Left forelimb (tissue), 1 donor: ENCODE measurements around the gene CDH11.

Experiments
- DNase-seq: peaks from one replicate; pipeline ENCODE4 v3.0.0-alpha.2; 2018; ENCODE audit warnings: low spot score

The CDH11 gene

DNA sequence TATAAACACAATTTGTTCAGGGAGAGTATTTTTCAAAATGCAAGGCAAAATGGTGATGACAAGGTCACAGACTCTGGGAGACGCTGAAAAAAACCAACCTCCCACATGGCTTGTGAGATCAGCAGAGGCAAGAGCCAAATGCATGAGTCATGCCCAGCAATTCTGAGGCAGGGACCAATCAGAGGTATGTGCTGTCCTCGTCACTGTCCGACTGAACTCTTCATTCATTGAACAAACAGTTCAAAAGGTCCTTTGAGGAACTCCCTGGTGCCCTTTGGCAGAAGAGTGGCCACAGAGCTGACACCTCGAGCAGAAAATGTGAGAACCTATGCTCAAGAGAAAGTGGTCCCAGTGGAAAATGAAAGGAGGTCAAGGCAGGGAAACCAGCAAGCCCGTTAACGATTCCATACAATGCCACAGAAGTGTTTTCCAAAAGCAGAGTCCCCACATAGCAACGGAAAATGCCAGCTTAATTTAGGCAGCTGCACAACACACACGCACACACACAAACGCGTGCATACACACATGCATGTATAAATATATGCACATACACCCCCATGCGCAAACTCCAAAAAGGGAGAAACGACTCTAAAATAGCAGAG, 50.9 kb downstream of the CDH11 start:
- DNase-seq: no peak

DNA sequence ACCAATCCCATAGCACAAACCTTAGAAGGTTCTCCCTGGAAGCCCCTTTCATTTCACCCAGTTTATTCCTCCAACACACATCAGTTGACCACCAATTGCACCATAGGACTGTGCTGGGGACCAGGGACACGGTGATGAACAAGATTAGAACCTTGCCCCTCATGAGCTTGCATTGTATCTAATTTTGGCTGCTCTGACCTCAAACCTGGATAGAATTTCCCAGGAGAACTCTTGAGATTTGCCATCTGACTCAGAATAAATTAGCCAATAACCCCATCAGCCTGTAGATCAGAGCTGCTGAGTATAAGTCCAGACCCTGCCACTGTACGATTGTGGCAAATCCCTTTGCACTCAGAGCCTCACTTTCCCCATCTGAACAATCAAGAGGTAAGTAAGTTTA, 52.1 kb downstream of the CDH11 start:
- no peak for DNase-seq

DNA sequence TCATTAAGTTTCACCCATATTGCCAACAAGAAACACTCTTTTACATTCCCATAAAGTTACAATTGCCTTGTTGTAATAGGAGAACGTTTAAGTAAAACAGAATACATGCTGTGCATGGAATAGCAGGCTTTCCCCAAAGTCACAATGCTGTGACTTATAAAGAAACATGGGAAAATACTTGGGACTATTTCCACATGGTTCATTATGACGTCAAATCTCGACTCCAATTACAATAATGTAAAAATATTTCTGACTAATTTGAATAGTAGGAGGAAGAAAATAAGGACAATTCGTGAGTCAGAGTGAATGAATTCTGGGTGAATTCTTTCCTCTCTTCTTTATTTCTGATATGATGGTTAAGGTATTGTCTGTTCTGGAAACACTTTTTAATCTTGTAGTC, 52.8 kb downstream of the CDH11 start:
- DNase-seq: no peak

DNA sequence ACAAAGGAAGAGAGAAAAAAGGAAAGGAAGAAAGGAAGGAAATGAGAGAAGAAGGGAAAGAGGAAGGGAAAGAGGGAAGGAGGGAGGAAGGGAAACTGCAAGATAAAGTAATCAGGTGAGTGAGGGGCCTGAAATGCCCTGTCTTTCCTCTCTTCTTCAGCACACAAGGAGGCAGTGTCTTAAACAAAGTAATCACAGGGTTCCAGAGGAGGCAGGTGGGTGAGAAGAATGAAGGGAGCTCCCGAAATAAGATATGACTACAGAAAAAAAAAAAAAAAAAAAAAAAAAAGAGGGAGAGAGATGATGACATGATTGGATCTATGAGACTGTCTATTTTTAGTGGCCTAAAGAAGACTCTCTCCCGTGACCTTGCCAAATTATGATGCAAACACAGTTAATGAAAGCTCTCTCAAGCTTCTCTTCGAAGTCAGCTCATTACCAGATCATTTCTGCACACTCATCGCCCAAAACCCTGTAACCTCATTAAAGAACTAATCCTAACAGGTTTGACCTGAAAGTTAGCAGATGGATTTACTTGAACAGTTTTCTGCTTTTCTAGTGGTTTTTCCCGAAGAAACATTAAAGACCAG, 53.6 kb downstream of the CDH11 start:
- DNase-seq: no peak

DNA sequence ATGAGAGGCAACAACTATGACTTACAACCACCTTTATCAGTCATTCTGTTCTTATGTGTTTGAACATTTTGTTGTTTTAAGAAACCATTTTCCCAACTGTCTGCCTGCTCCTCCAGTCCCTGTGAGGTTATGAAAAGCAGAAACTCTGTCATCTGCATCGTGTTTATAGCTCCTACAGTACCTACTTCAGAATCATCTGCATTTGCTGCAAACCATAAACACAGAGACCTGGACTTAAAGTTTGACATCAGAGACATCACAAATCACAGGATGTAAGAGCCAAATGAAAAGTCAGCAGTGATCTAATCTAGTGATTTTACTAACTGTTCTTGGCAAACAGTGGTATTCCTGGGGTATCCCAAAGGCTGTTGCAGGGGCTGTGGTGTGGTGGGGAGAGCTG, 55.2 kb downstream of the CDH11 start:
- DNase-seq: no peak

DNA sequence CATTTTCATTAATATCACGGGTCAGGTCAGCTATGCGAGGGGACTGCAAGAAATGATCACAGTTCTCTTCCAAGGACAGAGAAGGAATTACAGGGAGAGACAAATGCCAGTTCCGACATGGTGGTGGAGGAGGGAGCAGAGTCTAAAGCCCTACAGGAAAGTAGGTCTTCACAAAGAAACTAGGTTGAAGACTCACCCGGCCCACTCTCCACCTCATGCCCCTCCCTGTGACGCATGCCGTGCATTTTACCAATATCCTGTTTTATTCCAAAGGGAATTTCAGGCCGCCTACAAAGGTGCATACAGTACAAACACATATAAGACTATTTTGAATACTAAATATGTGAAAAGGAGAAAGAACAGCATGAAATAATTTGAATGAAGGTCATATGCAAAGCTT, 56.8 kb downstream of the CDH11 start:
- no peak for DNase-seq

DNA sequence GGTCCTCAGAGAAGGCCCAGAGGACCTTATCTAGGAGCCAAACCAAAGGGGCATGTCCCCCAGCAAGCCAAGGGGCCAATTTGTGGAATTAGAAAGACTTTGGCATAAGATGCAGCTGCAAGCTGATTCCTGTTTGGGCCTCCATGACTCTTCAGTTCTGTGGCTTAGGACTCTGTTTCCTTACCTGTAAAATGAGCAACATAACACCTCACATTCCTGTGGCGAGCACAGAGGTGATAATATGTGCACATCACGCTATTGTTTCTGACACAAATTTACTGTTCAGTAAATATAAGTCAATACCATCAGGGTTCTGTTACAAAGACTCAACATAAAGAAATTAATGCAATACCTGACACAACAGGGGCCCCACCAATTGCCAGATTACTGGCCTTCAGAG, 57.7 kb downstream of the CDH11 start:
- DNase-seq: no peak

DNA sequence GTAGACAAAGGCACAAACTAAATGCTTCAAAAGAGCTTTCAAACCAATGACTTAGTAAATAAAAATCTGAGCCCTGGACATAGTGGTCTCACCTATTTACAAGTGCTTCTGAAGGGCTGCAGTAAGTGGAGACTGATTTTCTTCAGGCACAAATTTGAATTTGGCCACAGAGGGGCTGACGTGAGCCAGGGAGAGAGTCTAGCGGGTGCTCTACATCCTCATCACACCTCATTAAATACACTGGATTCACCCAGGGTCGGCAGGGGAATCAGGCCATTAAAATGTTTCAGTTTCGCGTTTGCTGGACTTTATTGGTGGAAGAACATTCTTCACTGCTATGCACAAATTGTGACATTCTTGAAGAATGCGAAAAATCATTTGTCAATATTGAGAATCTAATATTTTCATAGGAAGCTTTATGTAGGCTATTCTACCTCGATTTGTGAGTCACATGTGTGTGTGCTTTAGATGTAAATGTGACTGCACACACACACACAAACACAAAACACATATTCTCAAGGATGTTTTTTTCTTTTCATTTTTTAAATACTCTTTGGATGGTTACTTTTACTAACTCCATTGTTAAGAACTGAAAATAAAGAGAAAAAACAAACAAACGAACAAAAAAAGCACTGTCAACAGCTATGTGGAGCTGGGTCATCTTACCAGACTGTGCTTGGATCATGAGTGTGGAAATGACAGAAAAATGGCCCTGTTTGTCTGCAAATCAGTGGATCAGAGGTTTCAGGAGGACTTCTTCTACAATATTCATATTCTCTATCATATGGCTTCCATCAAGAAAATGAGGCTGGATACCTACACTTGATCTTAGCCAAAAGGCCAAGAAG, 58.9 kb downstream of the CDH11 start:
- DNase-seq: no peak

DNA sequence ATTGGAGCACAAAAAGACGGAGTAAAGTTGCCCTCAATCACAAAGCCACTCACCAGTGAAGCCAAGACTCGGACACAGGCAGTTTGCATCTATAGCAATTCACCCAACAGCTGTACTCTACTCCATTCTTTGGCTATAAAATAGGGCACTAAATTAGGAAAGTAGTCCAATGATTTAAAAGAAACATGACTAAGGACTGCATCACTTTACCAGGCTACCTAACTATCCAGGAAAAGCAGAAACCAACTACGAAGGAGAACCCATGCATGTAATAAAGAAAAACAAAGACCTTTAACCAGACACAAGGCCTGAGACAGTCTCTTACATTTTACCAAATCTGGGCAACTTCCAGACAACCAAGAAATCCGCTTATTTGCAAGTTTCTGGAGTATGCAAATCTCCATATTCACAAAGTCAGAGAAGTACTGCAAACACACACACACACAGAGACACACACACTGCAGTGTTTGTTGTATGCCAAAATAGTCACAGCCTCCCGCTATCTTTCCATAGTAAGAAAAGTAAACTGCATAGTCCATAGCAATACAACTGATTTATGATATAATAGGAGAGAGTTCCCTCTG, 59.8 kb downstream of the CDH11 start:
- DNase-seq: no peak

DNA sequence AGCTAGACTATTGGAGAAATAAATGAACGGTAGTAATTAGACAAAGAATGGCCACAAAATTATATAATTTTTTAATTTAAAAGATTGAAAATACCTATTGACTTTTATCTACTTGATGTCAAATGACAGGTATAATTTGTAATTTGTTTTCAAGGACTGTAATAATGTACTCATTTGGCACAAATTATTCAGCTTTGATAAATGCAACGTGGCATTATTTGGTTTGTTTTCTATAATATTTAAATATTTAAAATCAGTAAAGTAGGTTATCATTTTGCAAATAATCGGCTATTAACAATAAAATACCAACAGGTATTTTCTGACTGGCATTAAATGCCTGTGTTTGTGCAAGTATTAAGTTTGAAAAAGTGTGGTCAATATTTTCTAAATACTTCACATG, 60.6 kb downstream of the CDH11 start:
- no peak for DNase-seq

DNA sequence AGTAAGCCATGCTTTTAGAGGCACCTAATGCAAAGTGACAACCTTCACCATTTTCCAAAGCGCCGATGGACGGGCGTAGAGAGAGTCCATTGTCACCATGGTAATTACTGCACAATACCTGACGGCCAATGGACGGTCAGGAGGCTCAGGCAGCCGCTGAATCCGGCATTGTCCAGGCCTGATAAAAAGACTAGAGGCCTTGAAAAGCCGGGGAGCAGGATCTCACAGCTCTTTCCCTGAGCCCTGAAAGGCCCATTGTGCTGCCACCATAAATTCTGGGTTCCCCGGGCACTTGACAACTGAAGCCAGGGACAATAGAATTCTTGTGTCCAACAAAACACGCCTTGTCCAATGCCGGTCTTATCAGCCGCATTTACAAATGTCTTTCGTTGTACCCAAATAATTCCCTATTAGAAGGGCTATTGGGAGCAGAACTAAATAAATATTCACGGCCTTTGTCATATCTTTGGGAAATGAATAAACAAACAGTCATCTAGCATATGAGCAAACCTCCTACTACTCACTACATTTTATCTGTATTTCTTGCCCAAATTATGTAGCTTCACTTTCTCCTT, 62.4 kb downstream of the CDH11 start:
- DNase-seq: no peak

DNA sequence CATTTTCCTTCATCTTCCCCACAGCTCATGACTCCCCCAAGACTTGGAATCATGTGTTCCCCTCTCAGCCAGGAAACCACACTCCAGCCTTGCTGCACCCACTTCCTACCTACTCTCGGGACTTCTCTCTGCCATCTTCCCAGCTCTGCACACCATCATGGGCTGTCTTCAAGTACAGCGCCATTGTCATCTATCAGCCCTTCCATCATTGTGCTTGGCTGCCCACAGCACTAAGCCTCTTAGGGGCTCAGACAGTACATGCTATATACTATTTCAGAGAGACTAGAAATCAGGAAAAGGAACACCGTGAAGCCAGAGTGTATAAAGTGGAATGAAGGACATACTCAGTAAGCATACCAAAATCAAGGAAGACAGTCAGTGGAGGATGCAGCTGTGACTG, 64.7 kb downstream of the CDH11 start:
- DNase-seq: no peak

DNA sequence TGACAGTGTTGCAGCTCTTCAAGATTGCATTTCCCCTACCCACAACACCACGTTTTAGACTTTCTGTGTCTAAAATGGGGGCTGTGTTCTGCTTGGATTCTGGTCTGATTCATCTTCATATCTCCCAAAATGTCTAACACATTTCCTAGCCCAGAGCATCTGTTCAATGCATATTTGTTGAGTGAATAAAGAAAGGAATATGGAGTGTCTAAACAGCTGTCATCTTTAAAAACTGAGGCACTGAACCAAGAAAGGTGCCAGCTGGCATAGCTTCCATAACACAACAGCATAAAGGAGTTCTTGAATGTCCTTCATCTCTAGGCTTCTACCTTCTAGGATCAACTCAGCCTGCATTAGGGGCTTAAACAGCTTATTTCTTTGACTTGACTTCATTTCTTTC, 67.4 kb downstream of the CDH11 start:
- DNase-seq: no peak

DNA sequence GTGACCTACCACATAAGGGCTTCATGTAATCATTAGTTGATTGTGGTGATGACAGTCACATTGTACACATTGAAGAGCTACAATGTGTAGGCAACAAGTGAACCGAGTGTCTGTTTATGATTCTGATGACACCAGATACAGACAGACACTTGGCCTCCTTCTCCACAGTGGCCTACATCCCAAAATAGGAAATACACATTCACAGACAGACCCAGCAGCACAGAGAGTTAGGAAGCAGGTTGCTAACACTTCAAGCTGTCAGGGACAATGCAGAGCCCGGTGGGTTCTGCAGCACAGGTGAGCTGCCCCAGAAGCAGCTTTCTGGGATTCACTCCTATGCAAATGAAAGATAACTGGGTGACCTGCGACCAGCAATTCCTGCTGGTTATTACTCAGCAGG, 72.2 kb downstream of the CDH11 start:
- DNase-seq: no peak

DNA sequence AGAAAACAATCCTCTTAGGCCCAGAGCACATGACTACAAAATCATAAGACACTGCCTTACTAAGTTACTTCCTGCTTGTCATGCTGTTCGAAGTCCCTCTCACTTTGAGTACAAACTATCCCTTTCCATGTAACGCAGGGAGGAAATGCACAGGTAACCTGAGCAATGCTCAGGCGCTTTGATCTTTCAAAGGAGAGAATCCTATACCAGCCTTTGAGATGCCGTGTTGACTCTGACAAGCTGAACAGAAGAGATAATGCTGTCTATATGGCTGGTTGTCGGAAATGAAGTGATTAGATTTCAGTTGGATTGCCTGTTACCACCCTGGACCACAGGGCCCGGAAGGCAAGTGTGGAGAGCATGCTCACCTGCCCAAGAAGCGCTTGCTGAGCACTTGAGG, 75.9 kb downstream of the CDH11 start:
- no peak for DNase-seq

DNA sequence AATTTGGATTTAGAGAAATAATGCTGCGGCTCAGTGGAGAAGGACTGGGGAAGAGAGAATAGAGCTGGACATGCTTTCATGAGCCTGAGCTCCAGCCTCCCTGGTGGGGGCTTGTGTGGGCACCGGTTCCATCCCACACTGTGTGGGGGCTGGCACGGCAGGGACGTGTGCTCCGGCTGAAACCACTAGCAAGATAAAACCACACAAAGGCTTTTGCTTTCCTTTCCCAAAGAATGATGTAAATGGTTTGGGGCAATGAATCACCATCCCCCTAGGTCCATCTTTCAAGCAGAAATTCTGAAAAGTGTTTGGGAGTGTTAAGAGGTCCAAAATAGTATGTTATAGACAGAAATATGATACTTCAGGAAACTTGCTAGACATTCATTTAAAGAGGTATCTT, 77.0 kb downstream of the CDH11 start:
- no peak for DNase-seq

DNA sequence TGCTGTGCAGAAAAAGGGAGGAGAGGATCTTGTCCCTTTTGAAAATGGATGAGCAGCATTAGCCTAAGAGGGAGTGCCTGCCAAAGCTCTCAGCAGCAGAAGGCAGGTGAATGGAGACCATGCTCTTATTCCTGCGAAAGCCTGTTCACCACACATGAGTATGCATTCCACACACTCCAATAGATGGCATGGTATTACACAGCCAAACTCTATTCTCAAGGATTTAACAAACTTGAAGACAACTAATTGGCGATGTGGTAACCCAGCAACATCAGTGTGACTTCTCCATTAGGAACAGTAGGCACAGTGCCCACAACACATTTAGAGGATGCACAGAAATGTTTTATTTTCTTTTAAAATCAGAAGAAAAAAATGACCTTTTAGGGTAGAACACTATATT, 77.8 kb downstream of the CDH11 start:
- no peak for DNase-seq

DNA sequence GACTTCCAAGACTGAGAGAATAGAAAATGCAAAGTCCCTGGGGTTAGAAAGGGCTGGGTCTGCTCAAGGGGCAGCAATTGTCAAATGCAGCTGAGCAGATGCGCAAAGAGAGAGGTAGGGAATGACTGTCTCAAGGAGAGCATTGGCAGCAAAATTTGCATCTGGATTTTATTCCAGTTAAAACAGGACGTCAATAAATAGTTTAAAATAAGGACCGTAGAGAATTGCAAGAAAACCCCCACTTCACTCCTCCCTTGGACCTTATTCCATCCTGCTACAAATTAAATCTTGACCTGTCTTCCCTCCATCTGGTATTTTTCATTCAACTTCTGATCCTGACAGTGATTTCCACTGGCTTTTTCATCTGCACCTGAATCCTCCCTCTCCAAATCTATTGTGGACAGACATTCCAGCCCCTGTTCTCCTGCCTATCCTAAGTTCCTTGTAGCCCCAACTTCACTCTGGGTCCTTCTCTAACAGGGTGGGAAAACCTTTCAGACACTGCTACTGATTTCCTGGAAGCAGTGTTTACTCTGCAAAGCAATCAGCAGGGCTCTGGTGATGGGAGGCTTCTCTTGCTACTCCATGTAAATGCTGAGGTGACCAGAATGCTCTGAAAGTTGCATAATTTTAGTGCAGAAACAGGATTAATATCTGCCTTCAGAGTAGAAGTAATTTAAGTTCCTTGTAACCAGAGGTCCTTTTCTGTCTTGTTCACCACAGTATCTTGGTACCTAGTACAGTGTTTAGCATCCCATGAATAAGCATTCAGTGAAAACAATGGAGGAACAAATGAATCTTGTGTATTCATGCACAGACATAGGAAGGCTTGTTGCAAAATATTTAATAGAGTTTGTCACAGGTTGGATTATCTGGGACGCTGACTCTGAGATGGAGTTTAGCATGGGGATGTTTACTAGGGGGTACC, 79.2 kb downstream of the CDH11 start:
- no peak for DNase-seq

DNA sequence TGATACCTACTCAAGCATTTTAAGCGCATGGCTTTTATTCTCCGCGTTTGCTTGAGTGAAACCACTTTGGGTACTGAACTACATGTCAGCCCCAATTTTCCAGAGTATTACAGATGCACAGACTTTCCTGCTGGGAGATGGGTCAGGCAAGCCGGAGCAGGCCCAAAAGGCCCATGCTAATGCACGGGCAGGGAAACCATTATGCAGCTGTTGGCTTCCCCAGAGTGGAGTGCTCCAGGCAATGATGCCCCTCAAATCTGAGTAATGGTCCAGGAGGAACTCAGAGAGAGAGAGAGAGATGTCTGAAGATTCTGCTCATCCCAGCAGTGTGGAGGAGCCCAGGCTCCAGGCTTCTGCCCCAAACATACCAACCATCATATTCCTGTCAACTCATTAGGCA, 80.2 kb downstream of the CDH11 start:
- DNase-seq: no peak

DNA sequence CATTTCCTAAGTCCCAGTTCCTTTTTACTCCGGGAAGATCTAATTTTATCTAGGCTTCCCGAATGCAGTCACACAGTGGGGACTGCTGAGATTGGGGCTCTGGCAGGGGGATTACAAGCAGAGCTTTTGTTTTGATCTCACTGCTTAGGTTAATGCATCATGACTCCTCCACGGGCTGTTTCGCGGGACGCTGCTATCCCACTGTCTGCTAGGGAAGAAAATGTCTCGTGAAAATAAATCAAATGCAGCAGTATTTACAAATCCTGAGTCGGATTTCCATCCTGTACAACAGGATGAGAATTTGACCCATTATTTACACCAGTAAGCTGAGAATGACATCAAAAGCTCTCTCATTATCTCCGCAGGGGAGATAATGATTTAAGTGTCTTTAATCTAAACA, 83.8 kb downstream of the CDH11 start:
- DNase-seq: no peak

DNA sequence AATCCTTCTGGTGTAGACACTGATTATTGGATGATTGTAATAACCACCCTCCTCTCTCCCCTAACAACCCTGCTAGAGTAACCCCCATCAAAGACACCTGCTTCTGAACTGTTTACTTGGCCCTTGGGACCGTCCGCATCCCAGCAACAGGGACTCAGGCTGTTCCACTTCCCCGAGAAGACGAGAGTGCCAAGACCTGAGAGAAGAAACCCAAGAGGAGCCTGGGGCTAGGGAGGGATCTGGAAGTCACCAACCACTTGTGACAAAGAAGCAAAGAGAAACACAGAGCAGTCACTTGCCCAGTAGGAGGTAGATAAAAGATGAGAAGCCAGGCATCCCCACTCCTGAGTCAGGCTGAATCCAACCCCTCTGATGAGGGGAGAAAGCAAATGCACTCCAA, 84.3 kb downstream of the CDH11 start:
- no peak for DNase-seq

DNA sequence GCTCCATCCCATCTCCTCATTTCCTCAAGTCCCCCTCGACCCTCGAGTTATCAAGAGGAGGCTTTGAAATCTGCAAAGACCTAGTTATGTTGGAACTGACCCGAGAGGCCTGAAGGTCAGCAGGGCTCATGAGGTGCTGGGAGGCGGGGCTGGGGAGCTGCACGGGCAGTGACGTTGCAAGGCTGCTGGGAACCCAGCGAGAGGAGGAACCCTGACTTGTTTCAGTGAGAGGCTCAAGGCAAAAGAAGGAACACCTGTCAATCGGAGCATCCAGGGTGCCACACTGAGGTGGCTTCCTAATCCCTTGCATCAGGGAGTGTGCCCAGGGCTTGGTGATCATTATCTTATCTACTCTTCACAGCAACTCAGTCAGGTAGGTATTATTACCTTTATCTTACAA, 86.9 kb downstream of the CDH11 start:
- no peak for DNase-seq
